GM12878 (cell line): ENCODE results near the gene SLIT1. TPM values are rescaled to one million over a fixed set of nuclear protein-coding genes. Genes with fewer than 3 reads are reported as not detected.
A peak's percentile ranks its signal among the peaks of the same experiment; 100 is the strongest.

Experiments used
- ATF7 ChIP-seq: fragments of 450-650 bp; IDR thresholded peaks from 2 replicates; pipeline ENCODE4 v1.6.1; 2016; ENCODE audit warnings: low read depth, mild to moderate bottlenecking
- CREM ChIP-seq: IDR thresholded peaks from 2 replicates; pipeline ENCODE4 v1.6.1; 2014; ENCODE audit warnings: antibody characterized with exemption, low read depth
- FOXM1 ChIP-seq: IDR thresholded peaks from 2 replicates; pipeline ENCODE4 v1.6.1; 2012; ENCODE audit warnings: low read depth, mild to moderate bottlenecking, inconsistent platforms, low read length, moderate library complexity
- MXI1 ChIP-seq: fragments of 150-350 bp; IDR thresholded peaks from 2 replicates; pipeline ENCODE4 v1.6.1; 2011; ENCODE audit warnings: low read depth, mild to moderate bottlenecking, inconsistent platforms, low read length, improper control_type of control experiment
- NKRF ChIP-seq: fragments of 450-650 bp; conservative IDR thresholded peaks from 2 replicates; pipeline ENCODE4 v1.6.1; 2017; ENCODE audit warnings: mild to moderate bottlenecking, moderate library complexity
- SMAD1 ChIP-seq: fragments of 450-650 bp; IDR thresholded peaks from 2 replicates; pipeline ENCODE4 v1.6.1; 2018; ENCODE audit warnings: mild to moderate bottlenecking, low read depth; ENCODE audit not compliant: partially characterized antibody
- polyA plus RNA-seq, 11 experiments: library from polyadenylated mRNA; depleted of rRNA in 4 of 11; unstranded in 6 of 11; stranded (reverse) in 5 of 11; fragments of >200 nt; fragmentation: Nextera tagmentation in 4 of 11; fragmentation: Illumina TruSeq in 1 of 11; extraction: Ambion mirVana in 4 of 11; extraction: Trizol in 1 of 11; gene quantifications; 1 replicate in 1 of 11; 2 replicates in 10 of 11; pipeline versions ENCODE4 v1.2.1 to v1.2.3, GENCODE V29; 2011 to 2016; ENCODE audit warnings: inconsistent platforms in 2 of 11, missing spikeins in 2 of 11, low read depth in 1 of 11
- total RNA-seq, 4 experiments: library from RNA; depleted of rRNA in 3 of 4; stranded (reverse); fragments of >200 nt in 3 of 4; fragmentation: Illumina TruSeq in 1 of 4; extraction: Trizol in 1 of 4; gene quantifications; 2 replicates each; pipeline versions ENCODE4 v1.2.1 to v1.2.3, GENCODE V29; 2013 to 2021
- TF ChIP-seq, protein P1 (sequence below): fragments of 450-650 bp; IDR thresholded peaks from 2 replicates; pipeline ENCODE4 v1.6.1; 2018; ENCODE audit warnings: mild to moderate bottlenecking, low read depth, moderate library complexity; ENCODE audit not compliant: partially characterized antibody

Gene SLIT1
- total and polyA plus RNA-seq, 10 of the 15 experiments (the other 5 are each of a cell fraction or from before 2014, with no cell fraction given) = 0.04 to 0.19 (median 0.06) TPM; not detected in 4

GRCh38 chr10:96978621-96979154 is 207.1 kb downstream of the SLIT1 start (continued):
- TF ChIP-seq ATF7 = peak; percentile 93
- TF ChIP-seq SMAD1 = no peak
- peak; percentile 63; the same call in 1 of the 2 replicates for TF ChIP-seq FOXM1
- no peak for TF ChIP-seq NKRF
- no peak for TF ChIP-seq CREM
- TF ChIP-seq, protein P1, sequence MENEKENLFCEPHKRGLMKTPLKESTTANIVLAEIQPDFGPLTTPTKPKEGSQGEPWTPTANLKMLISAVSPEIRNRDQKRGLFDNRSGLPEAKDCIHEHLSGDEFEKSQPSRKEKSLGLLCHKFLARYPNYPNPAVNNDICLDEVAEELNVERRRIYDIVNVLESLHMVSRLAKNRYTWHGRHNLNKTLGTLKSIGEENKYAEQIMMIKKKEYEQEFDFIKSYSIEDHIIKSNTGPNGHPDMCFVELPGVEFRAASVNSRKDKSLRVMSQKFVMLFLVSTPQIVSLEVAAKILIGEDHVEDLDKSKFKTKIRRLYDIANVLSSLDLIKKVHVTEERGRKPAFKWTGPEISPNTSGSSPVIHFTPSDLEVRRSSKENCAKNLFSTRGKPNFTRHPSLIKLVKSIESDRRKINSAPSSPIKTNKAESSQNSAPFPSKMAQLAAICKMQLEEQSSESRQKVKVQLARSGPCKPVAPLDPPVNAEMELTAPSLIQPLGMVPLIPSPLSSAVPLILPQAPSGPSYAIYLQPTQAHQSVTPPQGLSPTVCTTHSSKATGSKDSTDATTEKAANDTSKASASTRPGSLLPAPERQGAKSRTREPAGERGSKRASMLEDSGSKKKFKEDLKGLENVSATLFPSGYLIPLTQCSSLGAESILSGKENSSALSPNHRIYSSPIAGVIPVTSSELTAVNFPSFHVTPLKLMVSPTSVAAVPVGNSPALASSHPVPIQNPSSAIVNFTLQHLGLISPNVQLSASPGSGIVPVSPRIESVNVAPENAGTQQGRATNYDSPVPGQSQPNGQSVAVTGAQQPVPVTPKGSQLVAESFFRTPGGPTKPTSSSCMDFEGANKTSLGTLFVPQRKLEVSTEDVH = no peak
- no peak for TF ChIP-seq MXI1
